H9 (cell line): ENCODE data around the gene UBAC1. TPM values are rescaled to one million over a fixed set of nuclear protein-coding genes. Genes with fewer than 3 reads are reported as not detected.
"Not testable (repeated sequence)": the region's sequence is repeated elsewhere in the genome, so short reads cannot be mapped to it uniquely, and the experiment has no call there.

ENCODE experiments used
- DNase-seq: peaks from one replicate; pipeline ENCODE4 v3.0.0-alpha.2; 2017
- H2AFZ ChIP-seq: one replicate; pipeline ENCODE4 v1.6.1; 2013; ENCODE audit warnings: mild to moderate bottlenecking, low read length, control low read depth, moderate library complexity
- H2AK5ac ChIP-seq: 2 replicates; pipeline ENCODE4 v1.6.1; 2013; ENCODE audit warnings: low read length, control low read depth, mixed read lengths; ENCODE audit not compliant: insufficient read length
- H2BK120ac ChIP-seq: one replicate; pipeline ENCODE4 v1.6.1; 2013; ENCODE audit warnings: low read depth, mild to moderate bottlenecking, low read length, control low read depth, inconsistent platforms; ENCODE audit not compliant: poor library complexity, severe bottlenecking
- H2BK12ac ChIP-seq: 2 replicates; pipeline ENCODE4 v1.6.1; 2013; ENCODE audit warnings: low read length, control low read depth, mixed read lengths, low read depth; ENCODE audit not compliant: insufficient read length
- H2BK15ac ChIP-seq: 2 replicates; pipeline ENCODE4 v1.6.1; 2013; ENCODE audit warnings: low read depth, low read length, control low read depth
- H2BK20ac ChIP-seq: one replicate; pipeline ENCODE4 v1.6.1; 2013; ENCODE audit warnings: low read depth, mild to moderate bottlenecking, low read length, control low read depth, inconsistent platforms; ENCODE audit not compliant: poor library complexity, severe bottlenecking
- H2BK5ac ChIP-seq: 2 replicates; pipeline ENCODE4 v1.6.1; 2013; ENCODE audit warnings: low read length, control low read depth, mixed read lengths; ENCODE audit not compliant: insufficient read length
- H3K14ac ChIP-seq: 2 replicates; pipeline ENCODE4 v1.6.1; 2013; ENCODE audit warnings: low read length, control low read depth; ENCODE audit not compliant: insufficient read depth
- H3K18ac ChIP-seq: 2 replicates; pipeline ENCODE4 v1.6.1; 2013; ENCODE audit warnings: low read depth, mild to moderate bottlenecking, mixed read lengths, low read length, control low read depth; ENCODE audit not compliant: insufficient read length
- H3K23ac ChIP-seq: 2 replicates; pipeline ENCODE4 v1.6.1; 2013; ENCODE audit warnings: low read length, control low read depth, mixed read lengths, low read depth; ENCODE audit not compliant: insufficient read length
- H3K23me2 ChIP-seq: 2 replicates; pipeline ENCODE4 v1.6.1; 2013; ENCODE audit warnings: low read depth, mild to moderate bottlenecking, mixed read lengths, low read length, control low read depth; ENCODE audit not compliant: insufficient read length, poor library complexity, severe bottlenecking
- H3K27ac ChIP-seq: 2 replicates; pipeline ENCODE4 v1.5.1; 2013; ENCODE audit warnings: low read length, control low read depth, mixed read lengths, low read depth; ENCODE audit not compliant: insufficient read length
- H3K27me3 ChIP-seq: 2 replicates; pipeline ENCODE4 v1.6.1; 2013; ENCODE audit warnings: low read length, control low read depth, inconsistent platforms; ENCODE audit not compliant: insufficient read depth
- H3K4ac ChIP-seq: 2 replicates; pipeline ENCODE4 v1.6.1; 2013; ENCODE audit warnings: low read depth, mild to moderate bottlenecking, control low read depth, inconsistent platforms, low read length, moderate library complexity
- H3K4me1 ChIP-seq: 2 replicates; pipeline ENCODE4 v1.6.1; 2013; ENCODE audit warnings: low read length, control low read depth, inconsistent platforms; ENCODE audit not compliant: insufficient read depth
- H3K4me2 ChIP-seq: 2 replicates; pipeline ENCODE4 v1.6.1; 2013; ENCODE audit warnings: low read length, control low read depth, mixed read lengths; ENCODE audit not compliant: insufficient read length, insufficient read depth
- H3K56ac ChIP-seq: 2 replicates; pipeline ENCODE4 v1.6.1; 2013; ENCODE audit warnings: low read depth, mild to moderate bottlenecking, mixed read lengths, low read length, control low read depth; ENCODE audit not compliant: insufficient read length
- H3K79me1 ChIP-seq: 2 replicates; pipeline ENCODE4 v1.6.1; 2013; ENCODE audit warnings: low read depth, mild to moderate bottlenecking, moderate library complexity, low read length, control low read depth, inconsistent platforms; ENCODE audit not compliant: insufficient read depth, poor library complexity, severe bottlenecking
- H3K79me2 ChIP-seq: 2 replicates; pipeline ENCODE4 v1.6.1; 2013; ENCODE audit warnings: low read length, control low read depth, inconsistent platforms; ENCODE audit not compliant: insufficient read depth
- H3K9ac ChIP-seq: 2 replicates; pipeline ENCODE4 v1.6.1; 2013; ENCODE audit warnings: low read length, control low read depth, mixed read lengths; ENCODE audit not compliant: insufficient read length; ENCODE audit errors: extremely low read depth
- H3K9me3 ChIP-seq: one replicate; pipeline ENCODE4 v1.6.1; 2013; ENCODE audit warnings: low read depth, low read length, inconsistent platforms; ENCODE audit not compliant: control insufficient read depth
- H3T11ph ChIP-seq: one replicate; pipeline ENCODE4 v1.6.1; 2013; ENCODE audit warnings: mild to moderate bottlenecking, low read length, control low read depth, inconsistent platforms
- H4K20me1 ChIP-seq: one replicate; pipeline ENCODE4 v1.6.1; 2013; ENCODE audit not compliant: control insufficient read depth, insufficient read length, insufficient read depth
- H4K5ac ChIP-seq: 2 replicates; pipeline ENCODE4 v1.6.1; 2013; ENCODE audit warnings: low read depth, mild to moderate bottlenecking, mixed read lengths, low read length, control low read depth; ENCODE audit not compliant: insufficient read length
- H4K8ac ChIP-seq: replicated peaks from 2 replicates; pipeline ENCODE4 v1.6.1; 2013; ENCODE audit warnings: low read length, control low read depth, mixed read lengths, low read depth; ENCODE audit not compliant: insufficient read length
- H4K91ac ChIP-seq: 2 replicates; pipeline ENCODE4 v1.6.1; 2013; ENCODE audit warnings: low read depth, mild to moderate bottlenecking, moderate library complexity, mixed read lengths, low read length, control low read depth; ENCODE audit not compliant: insufficient read length
- H3K27ac Mint-ChIP-seq, 3 experiments: 2 replicates in 2 of 3; 3 replicates in 1 of 3; pipeline ENCODE4 v1.8.0; 2020 to 2021; ENCODE audit warnings: mixed read lengths in 3 of 3, mild to moderate bottlenecking in 1 of 3, moderate library complexity in 1 of 3
- H3K27me3 Mint-ChIP-seq: 2 replicates; pipeline ENCODE4 v1.8.0; 2021; ENCODE audit warnings: low read depth, mild to moderate bottlenecking, moderate library complexity, mixed read lengths
- H3K36me3 Mint-ChIP-seq, 3 experiments: 2 replicates in 2 of 3; 3 replicates in 1 of 3; pipeline ENCODE4 v1.8.0; 2020 to 2021; ENCODE audit warnings: low read depth in 3 of 3, mixed read lengths in 3 of 3; ENCODE audit not compliant: insufficient read depth in 1 of 3
- H3K4me1 Mint-ChIP-seq, 2 experiments: 2 replicates each; pipeline ENCODE4 v1.8.0; 2020; ENCODE audit warnings: mixed read lengths in 2 of 2
- H3K4me3 Mint-ChIP-seq, 2 experiments: 2 replicates in 1 of 2; 3 replicates in 1 of 2; pipeline ENCODE4 v1.8.0; 2020 to 2021; ENCODE audit warnings: mild to moderate bottlenecking in 2 of 2, mixed read lengths in 2 of 2, moderate library complexity in 1 of 2
- H3K9me3 Mint-ChIP-seq, 2 experiments: 2 replicates in 1 of 2; 3 replicates in 1 of 2; pipeline ENCODE4 v1.8.0; 2020; ENCODE audit warnings: mild to moderate bottlenecking in 2 of 2, mixed read lengths in 2 of 2, moderate library complexity in 1 of 2
- CTCF ChIP-seq: fragments of 200-600 bp; sonication (generic); conservative IDR thresholded peaks from 3 replicates; pipeline ENCODE4 v1.8.0; 2021; ENCODE audit warnings: antibody characterized with exemption, mild to moderate bottlenecking
- WGBS: extraction: QIAGEN DNeasy Blood & Tissue Kit; methylation state at CpG from one replicate; pipeline ENCODE4 v1.1.7; 2013; ENCODE audit warnings: missing lambda C conversion rate, low lambda C conversion rate, mixed read lengths; ENCODE audit not compliant: insufficient read length; ENCODE audit errors: extremely low coverage; 5-methylcytosine and 5-hydroxymethylcytosine counted together
- total RNA-seq: library from RNA; stranded (reverse); gene quantifications from 2 replicates; pipeline ENCODE4 v1.2.1, GENCODE V29; 2021

The UBAC1 gene
- total RNA-seq, 1 experiment from 2014 or later: 47.5 TPM

GRCh38 chr9:135968083-135968476, 6.9 kb upstream of the UBAC1 start:
- Histone ChIP-seq H3K27ac (no peak overlapping the region), H3K79me2 (no peaks in the 10 kb centered on the region), H3T11ph (no peak overlapping the region), H3K9me3 (no peaks in the 10 kb centered on the region), H2BK12ac (no peak overlapping the region), H2AK5ac (no peak overlapping the region), H3K4ac (no peak overlapping the region), H3K79me1 (no peaks in the 10 kb centered on the region), H3K9ac (no peak overlapping the region), H3K4me1 (peaks cover 2% of the 10 kb centered on the region; the same call in 1 of the 2 replicates), H4K91ac (no peak overlapping the region), H3K23ac (no peak overlapping the region), H2BK20ac (no peak overlapping the region), H3K14ac (no peak overlapping the region; the same call in 1 of the 2 replicates), H3K23me2 (no peaks in the 10 kb centered on the region), H2BK120ac (no peak overlapping the region), H3K18ac (no peak overlapping the region), H3K27me3 (no peaks in the 10 kb centered on the region), H2BK5ac (no peak overlapping the region), H2AFZ (no peak overlapping the region), H3K4me2 (no peak overlapping the region), H4K5ac (no peak overlapping the region), H2BK15ac (no peak overlapping the region), H3K56ac (no peak overlapping the region), H4K20me1 (peaks cover 3% of the 10 kb centered on the region), H4K8ac (no peak overlapping the region)
- peaks cover 2 to 4% of the 10 kb centered on the region in 2 experiments; a peak in 3 of 5 replicates for H3K9me3 Mint-ChIP-seq
- no peak for DNase-seq
- H3K27ac Mint-ChIP-seq: peak overlapping the region in 2 of 3 experiments; percentile 41 to 49; a peak in 3 of 7 replicates
- peaks cover 13 to 29% of the 10 kb centered on the region in 2 experiments for H3K4me1 Mint-ChIP-seq
- TF ChIP-seq CTCF: no peak
- peak overlapping the region in 1 of 2 experiments; percentile 41; a peak in 2 of 5 replicates for H3K4me3 Mint-ChIP-seq
- H3K27me3 Mint-ChIP-seq: peaks cover 4% of the 10 kb centered on the region
- WGBS: no CpG with 5 or more reads among the region's 5 CpGs
- H3K36me3 Mint-ChIP-seq: no peaks in the 10 kb centered on the region

- not testable (repeated sequence) for H3K79me2 ChIP-seq, H2AK5ac ChIP-seq, H3K27ac Mint-ChIP-seq, H3K36me3 Mint-ChIP-seq, H3K27me3 ChIP-seq, H2BK15ac ChIP-seq, H3K56ac ChIP-seq, H3K9ac ChIP-seq, H3K14ac ChIP-seq, DNase-seq, H3K23ac ChIP-seq, H4K20me1 ChIP-seq, H2AFZ ChIP-seq, H3K23me2 ChIP-seq, H4K5ac ChIP-seq, H3K18ac ChIP-seq, H3K4me1 ChIP-seq, H2BK5ac ChIP-seq, H3K9me3 ChIP-seq, H2BK12ac ChIP-seq, H4K91ac ChIP-seq, H3K27ac ChIP-seq, H3K79me1 ChIP-seq, H3K4ac ChIP-seq, H4K8ac ChIP-seq, H3K9me3 Mint-ChIP-seq, H2BK120ac ChIP-seq, H3T11ph ChIP-seq, H3K4me3 Mint-ChIP-seq, H2BK20ac ChIP-seq, H3K4me2 ChIP-seq
- no CpG with 5 or more reads among the region's 16 CpGs for WGBS
- peaks cover 12% of the 10 kb centered on the region for H3K27me3 Mint-ChIP-seq
- H3K4me1 Mint-ChIP-seq: peaks cover 17 to 33% of the 10 kb centered on the region in 2 experiments
These were observed 5.7 kb upstream of the UBAC1 start for GRCh38 chr9:135966916-135967260.
